Measurements from ENCODE around the gene GARNL3. TPM values are rescaled to one million over a fixed set of nuclear protein-coding genes. Genes with fewer than 3 reads are reported as not detected.

GARNL3 gene
- total RNA-seq, 1 donor from 2014 or later = 5.4 TPM

- Histone ChIP-seq H3K4me2 (ENCODE audit: low read length) (no peak overlapping the region), H4K20me1 (ENCODE audit: insufficient read depth, low read length) (no peaks in the 10 kb centered on the region), H3K79me2 (ENCODE audit: insufficient read depth, low read length) (no peaks in the 10 kb centered on the region), H2AFZ (ENCODE audit: low read depth, low read length) (no peak overlapping the region), H3K9ac (ENCODE audit: low read length) (no peak overlapping the region), H3K27ac (ENCODE audit: low read depth, low read length) (no peak overlapping the region), H3K36me3 (ENCODE audit: insufficient read depth, low read length) (no peaks in the 10 kb centered on the region), H3K4me3 (ENCODE audit: insufficient read depth, low read depth, low read length) (no peak overlapping the region), H3K4me1 (ENCODE audit: insufficient read depth, low read length) (no peaks in the 10 kb centered on the region), H3K9me3 (ENCODE audit: insufficient read depth, low read depth, low read length) (no peaks in the 10 kb centered on the region), H3K27me3 (ENCODE audit: insufficient read depth, low read length) (no peaks in the 10 kb centered on the region)
- no peak overlapping the region for H3K27ac Mint-ChIP-seq (ENCODE audit: unreplicated experiment)
- H3K27me3 Mint-ChIP-seq (ENCODE audit: low read depth, unreplicated experiment) = no peaks in the 10 kb centered on the region
- peaks cover 3% of the 10 kb centered on the region for H3K4me1 Mint-ChIP-seq (ENCODE audit: low read depth, unreplicated experiment)
- FAIRE-seq = no peak
- TF ChIP-seq EZH2 (IDR thresholded peaks at IDR 0.05; ENCODE audit: insufficient read depth, low read length) = no peak
- TF ChIP-seq CTCF (IDR thresholded peaks at IDR 0.05; ENCODE audit: insufficient read depth, low read depth, low read length) = no peak
- H3K9me3 Mint-ChIP-seq (ENCODE audit: unreplicated experiment) = no peaks in the 10 kb centered on the region
- DNase-seq (ENCODE audit: low read depth) = no peak
- H3K36me3 Mint-ChIP-seq (ENCODE audit: low read depth, unreplicated experiment) = peaks cover 3% of the 10 kb centered on the region
- H3K4me3 Mint-ChIP-seq (ENCODE audit: unreplicated experiment) = no peak overlapping the region
Observed at GRCh38 chr9:127262602-127263001, 2.0 kb upstream of the GARNL3 start.

- H3K9me3 ChIP-seq (ENCODE audit: insufficient read depth, low read depth, low read length) = no peaks in the 10 kb centered on the region
- FAIRE-seq = no peak
- H3K4me3 Mint-ChIP-seq (ENCODE audit: unreplicated experiment) = no peak overlapping the region
- no peak overlapping the region for H3K27ac Mint-ChIP-seq (ENCODE audit: unreplicated experiment)
- no peak overlapping the region for H3K4me3 ChIP-seq (ENCODE audit: insufficient read depth, low read depth, low read length)
- no peaks in the 10 kb centered on the region for H4K20me1 ChIP-seq (ENCODE audit: insufficient read depth, low read length)
- no peak overlapping the region for H3K4me2 ChIP-seq (ENCODE audit: low read length)
- no peaks in the 10 kb centered on the region for H3K27me3 Mint-ChIP-seq (ENCODE audit: low read depth, unreplicated experiment)
- no peak for DNase-seq (ENCODE audit: low read depth)
- H2AFZ ChIP-seq (ENCODE audit: low read depth, low read length) = no peak overlapping the region
- H3K4me1 Mint-ChIP-seq (ENCODE audit: low read depth, unreplicated experiment) = peaks cover 3% of the 10 kb centered on the region
- no peaks in the 10 kb centered on the region for H3K4me1 ChIP-seq (ENCODE audit: insufficient read depth, low read length)
- TF ChIP-seq CTCF (IDR thresholded peaks at IDR 0.05; ENCODE audit: insufficient read depth, low read depth, low read length) (no peak), EZH2 (IDR thresholded peaks at IDR 0.05; ENCODE audit: insufficient read depth, low read length) (no peak)
- no peaks in the 10 kb centered on the region for H3K9me3 Mint-ChIP-seq (ENCODE audit: unreplicated experiment)
- H3K36me3 ChIP-seq (ENCODE audit: insufficient read depth, low read length) = no peaks in the 10 kb centered on the region
- no peaks in the 10 kb centered on the region for H3K27me3 ChIP-seq (ENCODE audit: insufficient read depth, low read length)
- H3K27ac ChIP-seq (ENCODE audit: low read depth, low read length) = no peak overlapping the region
- no peaks in the 10 kb centered on the region for H3K79me2 ChIP-seq (ENCODE audit: insufficient read depth, low read length)
- H3K36me3 Mint-ChIP-seq (ENCODE audit: low read depth, unreplicated experiment) = peaks cover 3% of the 10 kb centered on the region
- no peak overlapping the region for H3K9ac ChIP-seq (ENCODE audit: low read length)
Observed at GRCh38 chr9:127263237-127263636, 1.3 kb upstream of the GARNL3 start.

GRCh38 chr9:127263664-127264063 is 910 bp upstream of the GARNL3 start:
- TF ChIP-seq EZH2 (IDR thresholded peaks at IDR 0.05; ENCODE audit: insufficient read depth, low read length) = no peak
- TF ChIP-seq CTCF (IDR thresholded peaks at IDR 0.05; ENCODE audit: insufficient read depth, low read depth, low read length) = no peak
- no peak overlapping the region for H2AFZ ChIP-seq (ENCODE audit: low read depth, low read length)
- no peak overlapping the region for H3K27ac ChIP-seq (ENCODE audit: low read depth, low read length)
- no peak overlapping the region for H3K4me3 ChIP-seq (ENCODE audit: insufficient read depth, low read depth, low read length)
- H4K20me1 ChIP-seq (ENCODE audit: insufficient read depth, low read length) = no peaks in the 10 kb centered on the region
- no peaks in the 10 kb centered on the region for H3K9me3 Mint-ChIP-seq (ENCODE audit: unreplicated experiment)
- no peak for FAIRE-seq
- no peak for DNase-seq (ENCODE audit: low read depth)
- no peaks in the 10 kb centered on the region for H3K9me3 ChIP-seq (ENCODE audit: insufficient read depth, low read depth, low read length)
- H3K4me2 ChIP-seq (ENCODE audit: low read length) = no peak overlapping the region
- H3K4me1 ChIP-seq (ENCODE audit: insufficient read depth, low read length) = no peaks in the 10 kb centered on the region
- no peak overlapping the region for H3K4me3 Mint-ChIP-seq (ENCODE audit: unreplicated experiment)
- H3K27me3 Mint-ChIP-seq (ENCODE audit: low read depth, unreplicated experiment) = no peaks in the 10 kb centered on the region
- H3K79me2 ChIP-seq (ENCODE audit: insufficient read depth, low read length) = no peaks in the 10 kb centered on the region
- no peaks in the 10 kb centered on the region for H3K27me3 ChIP-seq (ENCODE audit: insufficient read depth, low read length)
- peaks cover 3% of the 10 kb centered on the region for H3K4me1 Mint-ChIP-seq (ENCODE audit: low read depth, unreplicated experiment)
- H3K27ac Mint-ChIP-seq (ENCODE audit: unreplicated experiment) = no peak overlapping the region
- H3K9ac ChIP-seq (ENCODE audit: low read length) = no peak overlapping the region
- H3K36me3 ChIP-seq (ENCODE audit: insufficient read depth, low read length) = no peaks in the 10 kb centered on the region
- H3K36me3 Mint-ChIP-seq (ENCODE audit: low read depth, unreplicated experiment) = peaks cover 2% of the 10 kb centered on the region

Measured in astrocyte (in vitro differentiated cells and primary cell).